GM19372 (cell line): ENCODE data around the gene ZNF789.
"Not testable (repeated sequence)": the region's sequence is repeated elsewhere in the genome, so short reads cannot be mapped to it uniquely, and the experiment has no call there.

Source experiments
- ATAC-seq: cut with Tn5 transposase; IDR thresholded peaks from one replicate; pipeline ENCODE4 v1.9.1; 2021; ENCODE audit warnings: mild to moderate bottlenecking, low read depth, moderate library complexity; ENCODE audit not compliant: unreplicated experiment

The ZNF789 gene

DNA sequence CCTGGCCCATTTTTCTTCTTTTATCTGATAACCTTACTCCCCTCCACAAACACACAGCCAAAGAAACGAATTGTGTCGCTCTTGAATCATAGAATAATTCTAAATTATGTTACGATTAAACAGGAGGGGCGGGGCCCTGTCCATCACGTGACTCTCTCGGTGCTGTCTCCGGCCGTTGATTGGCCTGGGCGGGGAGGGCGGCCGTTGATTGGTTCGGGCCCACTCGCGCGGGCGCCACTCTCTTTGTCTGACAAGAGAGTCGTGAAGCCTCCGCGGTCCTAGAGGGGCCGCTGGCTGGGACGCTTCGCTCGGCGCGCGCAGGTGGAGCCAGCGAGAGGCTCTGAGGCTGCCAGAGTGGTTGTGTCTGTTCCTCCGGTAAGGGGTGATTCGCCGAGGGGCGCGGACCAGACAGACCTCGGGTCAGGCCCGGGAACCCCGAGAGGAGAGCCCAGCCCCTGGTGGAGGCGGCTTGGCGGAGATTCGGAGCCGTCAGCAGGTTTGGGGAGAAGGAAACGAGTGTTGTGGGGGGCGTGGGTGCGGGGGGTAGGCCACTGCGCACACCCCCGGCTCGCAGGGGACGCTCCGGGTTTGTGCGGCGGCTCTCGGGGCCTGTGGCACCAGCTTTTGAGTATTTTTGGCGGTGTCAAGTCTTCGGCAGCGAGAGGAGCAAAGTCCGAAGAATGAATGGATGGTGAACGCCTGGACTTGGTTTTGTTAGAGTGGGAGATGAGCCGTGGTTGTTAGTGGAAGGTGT, at the start of gene ZNF789:
Gene ZNF789 (plus strand): TSS at position 330 of the 754 bp plus-strand sequence. CDS start 3,567 bp downstream, outside the sequence.
- peak; percentile 96 for ATAC-seq

DNA sequence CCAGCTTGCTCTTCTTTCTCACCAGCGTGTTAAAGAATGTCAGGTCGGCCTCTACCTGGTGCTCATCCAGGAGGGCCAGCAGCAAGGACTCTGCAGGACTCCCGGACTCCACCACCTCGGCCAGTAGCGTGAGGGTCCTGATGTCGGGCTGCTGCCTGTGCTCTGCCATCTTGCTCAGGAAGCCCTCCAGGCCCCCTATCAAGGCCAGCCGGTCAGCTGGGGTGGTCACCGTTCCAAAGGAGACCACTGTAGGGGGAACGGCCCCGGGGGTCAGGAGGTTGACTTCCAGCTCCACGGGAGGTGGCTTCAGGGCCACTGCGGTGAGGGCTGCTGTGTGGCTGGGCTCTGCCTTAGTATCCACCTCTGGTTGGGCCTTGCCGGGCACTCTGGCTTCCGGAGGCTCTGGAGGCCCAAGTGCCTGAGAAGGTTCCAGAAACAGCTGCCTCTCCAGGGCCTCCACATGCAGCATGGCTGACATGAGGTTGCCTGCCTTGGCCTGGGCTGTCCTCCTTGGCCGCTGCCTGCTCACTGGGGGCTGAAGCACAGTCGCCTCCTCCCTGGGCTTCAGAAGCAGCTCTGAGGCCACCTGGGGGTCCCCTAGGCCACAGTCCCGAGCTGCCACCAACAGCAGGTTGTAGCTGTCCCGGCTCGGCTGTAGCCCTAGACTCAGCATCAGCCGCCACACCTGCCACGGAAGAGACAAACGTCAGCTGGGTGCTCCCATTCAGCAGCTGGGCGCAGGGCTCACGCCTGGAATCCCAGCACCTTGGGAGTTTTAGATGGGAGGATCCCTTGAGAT, 47.6 kb upstream of the ZNF789 start:
- no peak for ATAC-seq

DNA sequence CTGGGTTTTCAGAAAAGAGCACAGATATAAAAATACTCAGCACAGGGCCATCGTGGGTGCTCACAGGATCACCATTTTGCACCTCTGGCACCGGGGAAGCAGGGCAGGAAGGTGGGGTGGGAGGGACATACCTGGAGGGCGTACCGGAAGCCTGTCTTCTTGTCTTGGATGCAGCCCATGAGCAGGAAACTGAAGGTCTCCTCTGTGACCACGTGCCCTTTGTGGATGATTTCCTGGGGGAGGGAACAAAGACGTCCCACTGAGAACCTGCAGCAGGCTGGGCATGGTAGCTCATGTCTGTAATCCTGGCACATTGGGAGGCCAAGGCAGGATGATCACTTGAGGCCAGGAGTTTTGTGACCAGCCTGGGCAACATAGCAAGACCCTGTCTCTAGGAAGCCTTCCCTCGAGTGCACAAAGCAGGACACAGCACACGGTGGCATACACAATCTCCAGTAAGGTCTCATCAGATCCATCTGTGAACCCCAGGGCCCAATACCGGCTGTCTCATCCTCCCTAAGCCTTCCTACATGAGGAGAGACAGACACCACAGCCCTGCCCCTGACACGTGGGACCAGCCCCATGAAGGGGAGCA, 43.6 kb upstream of the ZNF789 start:
- ATAC-seq = no peak

DNA sequence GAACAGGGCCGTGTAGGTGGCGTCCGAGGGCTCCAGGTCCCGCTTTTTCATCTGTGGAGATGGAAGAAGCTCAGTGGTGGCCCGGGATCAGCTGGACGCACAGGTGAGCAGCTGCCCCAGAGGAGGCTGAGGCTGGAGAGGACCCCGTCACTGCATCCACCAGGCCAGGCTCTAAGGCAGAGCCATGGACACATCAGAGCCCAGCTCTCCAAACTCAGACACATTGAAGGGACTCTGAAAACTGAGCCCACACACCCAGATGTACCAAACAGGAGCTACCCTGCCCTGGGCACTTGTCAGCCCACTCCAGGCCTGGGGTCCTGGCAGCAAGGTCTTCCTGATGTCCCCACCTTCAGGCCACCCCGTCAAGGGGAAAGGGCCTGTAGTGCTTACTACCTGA, 42.9 kb upstream of the ZNF789 start:
- no peak for ATAC-seq

DNA sequence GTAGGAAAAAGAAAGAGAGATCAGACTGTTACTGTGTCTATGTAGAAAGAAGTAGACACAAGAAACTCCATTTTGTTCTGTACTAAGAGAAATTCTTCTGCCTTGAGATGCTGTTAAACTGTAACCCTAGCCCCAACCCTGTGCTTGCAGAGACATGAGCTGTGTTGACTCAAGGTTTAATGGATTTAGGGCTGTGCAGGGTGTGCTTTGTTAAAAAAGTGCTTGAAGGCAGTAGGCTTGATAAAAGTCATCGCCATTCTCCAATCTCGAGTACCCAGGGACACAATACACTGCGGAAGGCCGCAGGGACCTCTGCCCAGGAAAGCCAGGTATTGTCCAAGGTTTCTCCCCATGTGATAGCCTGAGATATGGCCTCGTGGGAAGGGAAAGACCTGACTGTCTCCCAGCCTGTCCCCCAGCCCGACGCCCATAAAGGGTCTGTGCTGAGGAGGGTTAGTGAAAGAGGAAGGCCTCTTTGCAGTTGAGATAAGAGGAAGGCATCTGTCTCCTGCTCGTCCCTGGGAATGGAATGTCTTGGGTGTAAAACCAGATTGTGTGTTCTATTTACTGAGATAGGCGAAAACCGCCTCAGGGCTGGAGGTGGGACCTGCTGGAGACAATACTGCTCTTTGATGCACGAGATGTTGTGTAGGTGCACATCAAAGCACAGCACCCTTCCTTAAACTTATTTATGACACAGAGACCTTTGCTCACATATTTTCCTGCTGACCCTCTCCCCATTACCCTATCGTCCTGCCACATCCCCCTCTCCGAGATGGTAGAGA, 40.7 kb upstream of the ZNF789 start:
- ATAC-seq = not testable (repeated sequence)

DNA sequence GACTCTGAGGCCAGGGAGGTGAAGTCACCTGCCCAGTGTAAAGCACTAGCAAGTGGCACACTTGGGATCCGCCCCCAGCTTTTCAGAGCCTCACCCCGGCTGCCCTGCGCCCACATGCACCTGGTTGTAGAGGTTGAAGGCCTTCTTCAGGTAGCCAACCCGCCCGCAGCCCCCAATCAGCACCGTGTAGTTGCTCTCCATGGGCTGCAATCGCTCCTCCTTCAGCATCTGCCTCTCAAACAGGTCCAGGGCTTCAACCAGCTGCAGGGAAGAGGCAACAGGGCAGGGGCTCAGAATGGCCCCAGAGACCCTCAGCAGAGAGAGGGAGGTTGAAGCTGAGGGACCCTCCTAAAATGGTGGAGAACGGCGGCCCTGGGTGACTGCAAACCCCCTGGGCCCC, 39.5 kb upstream of the ZNF789 start:
- no peak for ATAC-seq

DNA sequence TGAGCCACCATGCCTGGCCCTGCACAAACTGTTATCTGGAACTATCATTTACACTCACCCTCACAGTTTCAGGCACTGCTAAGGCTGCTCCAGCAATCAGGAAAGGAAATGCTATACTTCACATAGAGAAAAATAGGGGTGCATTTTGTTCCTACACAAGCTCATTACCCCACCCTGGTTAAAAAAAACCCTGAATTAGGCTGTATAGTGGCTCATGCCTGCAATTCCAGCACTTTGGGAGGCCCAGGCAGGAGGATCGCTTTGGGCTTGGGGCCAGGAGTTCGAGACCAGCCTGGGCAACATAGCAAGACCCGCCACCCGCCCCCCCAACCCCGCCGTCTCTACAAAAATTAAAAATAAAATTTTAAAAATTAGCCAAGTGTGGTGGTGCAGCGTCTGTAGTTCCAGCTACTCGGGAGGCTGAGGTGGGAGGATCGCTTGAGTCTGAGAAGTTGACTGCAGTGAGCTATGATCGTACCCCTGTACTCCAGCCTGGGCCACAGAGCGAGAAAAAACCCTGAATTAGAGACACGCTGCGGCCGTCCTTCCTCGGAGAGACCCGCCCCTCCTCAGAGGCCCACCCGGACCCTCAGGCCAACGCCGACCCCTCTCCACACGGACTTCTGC, 34.6 kb upstream of the ZNF789 start:
- ATAC-seq = no peak

DNA sequence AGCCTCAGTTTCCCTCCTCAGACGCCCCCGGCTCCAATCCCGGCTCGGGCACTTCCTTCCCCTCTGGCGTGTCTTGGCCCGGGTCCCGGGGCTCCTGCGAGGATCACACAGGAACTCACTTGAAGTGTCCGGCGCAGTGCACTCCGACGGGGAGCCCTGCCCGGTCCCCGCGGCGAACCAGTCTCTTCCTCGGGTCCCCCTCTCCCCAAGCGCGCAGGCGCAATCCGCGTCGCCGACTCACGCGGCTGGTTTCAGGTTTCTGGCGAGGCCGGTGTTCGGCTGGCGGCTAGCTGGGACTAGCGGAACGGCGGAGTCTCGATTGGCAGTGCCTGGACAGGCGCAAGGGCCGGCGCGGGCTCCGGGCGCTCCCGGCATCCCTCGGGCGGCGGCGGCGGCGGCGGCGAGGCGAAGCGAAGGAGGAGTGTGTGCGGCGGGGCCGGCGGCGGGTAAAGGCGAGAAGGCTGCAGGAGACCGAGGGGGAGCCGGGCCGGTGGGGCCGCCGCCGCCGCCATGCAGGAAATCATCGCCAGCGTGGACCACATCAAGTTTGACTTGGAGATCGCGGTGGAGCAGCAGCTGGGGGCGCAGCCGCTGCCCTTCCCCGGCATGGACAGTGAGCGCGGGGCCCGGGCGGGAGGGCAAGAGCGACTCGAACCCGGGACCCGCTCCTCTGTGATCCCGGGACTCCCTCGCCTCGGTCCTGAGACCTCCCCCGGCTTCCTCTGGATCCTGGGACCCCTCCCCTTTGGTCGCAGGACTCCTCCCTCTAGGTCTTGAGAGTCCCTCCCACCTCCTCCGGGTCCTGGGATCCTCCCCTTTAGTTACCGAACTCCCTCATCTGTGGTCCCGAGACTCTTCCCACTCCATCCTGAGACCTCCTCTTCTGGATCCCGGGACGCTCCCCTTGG, 33.9 kb upstream of the ZNF789 start, which contains the start of the genes CPSF4 and PTCD1:
Gene CPSF4 (plus strand): TSS at position 371 of the 908 bp plus-strand sequence. CDS start 140 bp downstream, at position 511.
Gene PTCD1 (minus strand): TSS at position 226 of the 908 bp plus-strand sequence. CDS start 3,556 bp downstream, outside the sequence.
- peak; percentile 91 for ATAC-seq

DNA sequence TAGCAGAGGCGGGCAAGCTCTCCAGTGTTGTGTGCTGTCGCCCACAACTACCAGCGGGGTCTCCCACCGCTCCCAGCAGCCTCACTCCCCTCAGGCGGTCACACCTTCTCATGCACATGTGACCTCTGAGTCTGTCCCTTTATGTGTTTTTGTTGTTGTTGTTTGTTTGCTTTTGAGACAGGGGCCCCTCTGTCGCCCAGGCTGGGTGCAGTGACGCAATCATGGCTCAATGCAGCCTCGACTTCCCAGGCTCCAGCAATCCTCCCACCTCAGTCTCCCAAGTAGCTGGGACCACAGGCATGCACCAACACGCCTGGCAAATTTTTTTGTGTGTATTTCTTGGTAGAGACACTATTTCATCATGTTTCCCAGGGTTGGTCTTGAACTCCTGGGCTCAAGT, 32.5 kb upstream of the ZNF789 start:
- ATAC-seq = no peak

DNA sequence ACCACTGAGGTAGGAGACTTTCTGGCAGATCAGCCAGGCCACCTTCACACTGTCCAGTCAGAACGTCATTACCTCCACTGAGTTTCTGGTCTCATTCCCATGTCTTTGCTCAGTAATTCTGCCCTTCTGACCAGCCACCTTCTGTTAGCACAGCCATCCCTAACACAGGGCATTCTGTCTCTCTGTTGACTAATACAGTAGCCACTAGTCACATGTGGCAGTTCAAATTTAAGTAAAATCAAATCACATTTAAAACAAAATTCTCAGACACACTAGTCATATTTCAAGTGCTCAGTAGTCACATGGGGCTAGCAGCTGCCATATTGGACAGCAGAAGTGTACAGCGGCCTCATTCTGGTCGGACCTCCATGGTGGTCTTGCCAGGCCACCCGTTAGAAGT, 26.6 kb upstream of the ZNF789 start:
- no peak for ATAC-seq

DNA sequence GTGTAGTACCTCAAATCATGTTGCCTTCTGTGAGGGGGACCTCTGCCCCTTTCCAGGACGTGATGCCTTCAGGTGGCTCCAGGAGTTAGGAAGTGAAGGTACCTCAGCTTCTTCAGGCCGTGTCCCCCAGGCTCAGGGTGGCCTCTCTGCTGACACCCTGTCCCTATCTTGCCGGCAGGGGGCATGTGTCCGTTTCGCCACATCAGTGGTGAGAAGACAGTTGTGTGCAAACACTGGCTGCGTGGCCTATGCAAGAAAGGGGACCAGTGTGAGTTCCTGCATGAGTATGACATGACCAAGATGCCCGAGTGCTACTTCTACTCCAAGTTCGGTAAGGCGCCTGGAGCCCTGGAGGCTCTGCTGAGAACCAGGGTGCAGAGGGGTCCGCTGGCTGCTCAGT, 24.7 kb upstream of the ZNF789 start:
- ATAC-seq = no peak

DNA sequence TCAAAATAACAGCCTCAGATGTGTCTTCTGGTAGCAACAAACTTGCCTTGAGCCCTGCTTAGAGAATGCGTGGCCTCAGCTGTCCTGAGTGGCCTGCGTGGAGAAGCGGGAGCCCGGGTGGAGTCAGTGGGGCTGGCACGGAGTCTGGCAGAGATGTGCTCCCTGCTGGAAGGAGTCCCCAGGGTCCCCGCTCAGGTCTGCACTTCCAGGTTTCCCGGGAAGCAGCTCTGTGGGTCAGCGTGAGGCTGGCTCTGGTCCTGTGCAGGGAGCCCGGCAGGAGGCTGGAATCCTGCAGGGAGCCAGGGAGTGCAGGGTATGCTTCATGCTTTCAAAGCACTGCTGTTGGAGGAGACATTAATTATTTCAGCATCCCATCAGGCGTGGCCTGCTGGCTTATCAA, 23.8 kb upstream of the ZNF789 start:
- ATAC-seq = no peak

DNA sequence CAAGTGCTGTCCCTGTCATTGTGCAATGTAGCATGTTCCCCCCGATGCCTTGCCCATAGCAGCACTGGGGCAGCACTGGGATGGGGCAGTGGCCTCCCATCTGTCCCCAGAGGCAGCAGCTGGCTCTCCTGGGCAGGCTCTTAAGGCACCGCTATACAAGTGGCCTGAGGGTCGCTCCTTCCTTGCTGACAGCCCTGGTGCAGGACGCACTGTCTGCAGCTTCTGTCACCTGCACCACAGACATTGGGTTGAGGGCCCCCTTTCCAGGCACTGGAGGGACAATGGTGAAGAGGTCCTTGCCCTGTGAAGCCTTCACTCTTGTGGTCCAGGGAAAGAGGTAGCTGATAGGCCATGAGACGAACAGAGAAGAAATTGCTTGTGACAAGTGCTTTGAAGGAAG, 23.4 kb upstream of the ZNF789 start:
- no peak for ATAC-seq

DNA sequence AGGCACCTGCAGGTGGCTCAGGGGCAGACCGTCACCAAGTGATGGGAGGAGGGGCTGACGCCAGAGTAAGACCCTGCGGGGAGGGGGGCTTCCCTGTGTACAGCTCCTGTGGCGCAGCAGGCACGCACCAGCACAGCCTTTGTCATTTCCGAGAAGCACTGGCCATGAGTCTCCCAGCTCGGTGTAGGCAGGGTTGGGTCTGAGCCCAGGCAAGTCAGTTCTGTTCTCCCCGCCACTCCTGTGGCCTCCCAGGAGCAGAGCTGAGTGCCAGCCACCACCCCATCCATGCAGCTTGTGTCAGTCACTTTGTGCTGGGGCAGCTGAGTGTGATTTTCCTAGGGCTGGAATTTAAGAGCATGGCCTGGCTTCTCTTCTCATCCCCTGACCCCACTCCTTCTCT, 20.8 kb upstream of the ZNF789 start:
- no peak for ATAC-seq

DNA sequence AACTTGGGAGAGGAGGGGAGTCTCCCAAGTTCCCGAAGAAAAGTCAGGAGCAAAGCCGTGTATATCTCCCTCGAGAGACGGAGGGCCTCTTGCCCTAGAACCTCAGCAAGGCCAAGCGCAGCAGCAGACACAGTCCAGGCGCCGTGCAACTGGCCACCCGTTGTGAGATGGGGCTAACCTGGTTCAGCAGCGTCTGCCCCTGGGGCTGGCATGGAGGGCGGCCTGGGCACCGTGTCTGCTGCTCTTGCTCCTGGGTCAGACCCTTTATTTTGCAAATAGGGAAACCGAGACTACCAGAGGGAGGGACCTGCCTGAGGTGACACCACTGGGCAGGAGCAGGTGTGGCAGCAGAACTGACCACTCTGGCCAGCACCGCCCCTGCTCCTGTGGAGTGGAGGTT, 20.1 kb upstream of the ZNF789 start:
- no peak for ATAC-seq

DNA sequence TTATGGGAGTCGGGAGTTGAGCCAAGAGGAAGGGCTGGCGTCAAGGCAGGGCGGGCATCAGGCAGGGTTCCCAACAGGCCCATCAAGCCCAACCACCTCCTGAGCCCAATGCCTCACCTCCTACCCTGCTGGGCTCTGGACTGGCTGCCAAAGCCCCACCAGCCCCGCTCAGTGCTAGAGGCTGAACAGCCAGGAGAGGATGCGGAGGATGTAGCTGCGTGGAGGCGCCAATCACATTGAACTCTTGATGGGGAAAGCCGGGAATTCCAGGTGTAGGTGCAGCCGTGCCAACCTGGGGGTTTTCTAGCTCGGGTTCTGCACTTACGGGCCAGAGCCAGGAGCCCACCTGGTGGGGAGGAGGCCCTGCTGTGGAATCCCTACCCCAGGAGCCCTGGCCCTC, 19.6 kb upstream of the ZNF789 start:
- no peak for ATAC-seq

DNA sequence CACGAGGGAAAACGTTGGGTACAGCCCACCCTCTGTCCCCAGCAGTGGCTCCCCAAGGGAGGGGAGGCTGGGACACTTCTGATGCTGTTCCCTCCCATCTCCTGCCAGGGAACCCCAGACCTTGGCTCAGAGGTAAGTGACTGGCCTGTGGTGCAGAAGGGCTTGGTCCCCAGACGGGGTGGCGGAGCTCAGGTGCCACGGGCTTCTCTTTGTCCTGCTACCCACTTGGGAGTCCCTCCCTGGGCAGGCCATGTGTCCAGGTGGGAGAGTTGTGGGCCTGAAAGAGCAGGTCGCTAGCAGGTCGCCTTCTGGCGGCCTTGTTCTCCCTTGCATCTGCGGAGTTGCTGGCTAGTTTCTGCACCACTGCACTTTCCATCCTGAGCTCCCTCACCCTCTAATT, 16.8 kb upstream of the ZNF789 start:
- no peak for ATAC-seq

DNA sequence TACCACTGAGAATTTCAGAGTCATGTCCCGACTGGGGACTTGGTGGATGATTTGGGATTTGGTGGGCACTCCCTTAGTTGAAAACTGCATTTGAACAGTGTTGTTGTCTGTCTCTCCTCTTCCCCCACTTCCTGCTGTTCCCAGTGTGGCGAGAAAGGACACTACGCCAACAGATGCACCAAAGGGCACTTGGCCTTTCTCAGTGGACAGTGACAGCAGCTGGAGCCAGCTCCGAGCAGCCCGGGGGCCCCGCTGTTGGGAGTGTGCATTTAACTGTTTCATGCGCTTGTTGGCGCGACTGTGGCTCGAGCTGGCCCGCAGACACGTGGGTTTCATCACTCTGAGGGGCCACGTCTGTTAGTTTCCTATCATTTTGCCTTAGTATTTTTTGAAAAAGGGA, 16.4 kb upstream of the ZNF789 start:
- ATAC-seq = no peak

DNA sequence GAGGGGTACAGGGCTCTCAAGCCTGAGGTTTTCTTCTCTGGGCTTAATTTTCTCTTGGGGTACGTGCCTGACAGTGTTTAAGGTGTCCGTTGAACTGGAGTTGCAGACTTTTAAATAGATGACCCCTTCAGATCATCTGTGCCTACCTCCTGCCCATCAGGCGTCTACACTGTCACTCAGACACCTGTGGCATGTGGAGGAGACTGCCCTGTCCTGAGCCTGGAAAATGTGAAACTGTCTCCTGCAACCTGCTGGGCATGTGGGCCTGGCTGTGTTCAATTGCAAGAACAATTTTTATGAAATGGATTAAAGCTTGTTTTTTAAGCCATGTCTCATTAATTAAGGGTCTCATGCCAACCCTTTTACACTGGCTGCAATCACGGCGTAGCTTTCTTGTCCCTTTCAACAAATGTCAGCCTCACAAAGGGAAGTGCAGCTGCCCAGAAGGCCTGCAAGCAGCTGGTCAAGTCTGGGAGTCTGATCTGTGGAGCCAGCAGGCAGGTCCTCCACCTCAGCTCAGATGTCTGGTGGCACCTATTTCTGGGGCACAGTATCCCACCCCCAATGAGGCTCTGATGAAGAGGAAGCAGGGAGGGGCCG, 15.5 kb upstream of the ZNF789 start:
- no peak for ATAC-seq
